CD8-positive, alpha-beta memory T cell (primary cell): ENCODE results near the gene IGSF10. TPM values are rescaled to one million over a fixed set of nuclear protein-coding genes. Genes with fewer than 3 reads are reported as not detected.

Experiments
- polyA plus RNA-seq: library from polyadenylated mRNA; unstranded; fragments of 300-500 nt; fragmentation: Illumina TruSeq; gene quantifications from one replicate; pipeline ENCODE4 v1.2.3, GENCODE V29; 2021
- total RNA-seq, 2 experiments: library from RNA; stranded (reverse); gene quantifications; one replicate each; pipeline ENCODE4 v1.2.3, GENCODE V29; 2021

Gene IGSF10
- total and polyA plus RNA-seq, 3 experiments from 2014 or later, result not detected

Other genes starting within 250 kb of the IGSF10 start
- 1 to 10 TPM in 1 of 2 experiments, under 1 TPM in 1; 0.84 to 1.3 TPM for gene P2RY14, start 182.5 kb downstream of the IGSF10 start, total RNA-seq
- 4.3 TPM for gene P2RY14, start 182.5 kb downstream of the IGSF10 start, polyA plus RNA-seq
- gene GPR87, start 144.2 kb downstream of the IGSF10 start, total RNA-seq, result 1 to 10 TPM in 1 of 2 experiments, under 1 TPM in 1; 0.61 to 1.2 TPM
- not detected for gene GPR87, start 144.2 kb downstream of the IGSF10 start, polyA plus RNA-seq
- not detected for gene P2RY13, start 131.5 kb downstream of the IGSF10 start, total RNA-seq
- gene P2RY13, start 131.5 kb downstream of the IGSF10 start, polyA plus RNA-seq, result not detected
- gene P2RY12, start 76.3 kb downstream of the IGSF10 start, total RNA-seq, result not detected
- not detected for gene P2RY12, start 76.3 kb downstream of the IGSF10 start, polyA plus RNA-seq